Raji (cell line): Measurements from ENCODE around the gene CEACAM3.

Source experiments
- POLR2A ChIP-seq: IDR thresholded peaks from 2 replicates; pipeline ENCODE4 v1.6.1; 2011; ENCODE audit warnings: low read depth, low read length, control low read depth; ENCODE audit not compliant: insufficient read depth

The CEACAM3 gene

GRCh38 chr19:41821003-41821735, 24.8 kb downstream of the CEACAM3 start:
- TF ChIP-seq POLR2A = no peak

- TF ChIP-seq POLR2A = no peak
Measured at GRCh38 chr19:41837981-41838708, 41.8 kb downstream of the CEACAM3 start.

GRCh38 chr19:41839211-41839610, 42.8 kb downstream of the CEACAM3 start:
- TF ChIP-seq POLR2A = no peak

- TF ChIP-seq POLR2A = no peak
Measured at GRCh38 chr19:41843371-41843770, 47.0 kb downstream of the CEACAM3 start.

DNA sequence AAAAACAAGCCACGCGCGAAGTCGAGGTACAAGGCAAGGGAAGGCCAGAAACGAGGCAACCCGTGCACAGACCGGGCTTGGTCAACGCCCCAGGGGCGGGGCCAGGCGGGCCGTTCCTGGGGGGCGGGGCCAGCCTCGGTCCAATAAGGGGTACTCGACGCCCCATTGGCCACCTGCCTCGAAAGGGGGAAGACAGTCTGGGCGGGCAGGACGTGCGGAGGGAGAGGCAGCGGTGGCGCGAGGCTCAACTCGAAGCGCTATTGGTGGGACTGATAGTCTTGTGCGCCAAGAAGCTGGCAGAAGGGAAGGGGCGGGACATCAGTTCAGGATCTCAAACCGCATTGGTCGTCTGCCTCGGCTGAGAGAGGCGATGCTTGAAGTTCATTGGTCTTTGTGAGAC, 48.2 kb downstream of the CEACAM3 start, which contains the start of gene LYPD4:
LYPD4 (minus strand) TSS at position 83 of the 400 bp plus-strand sequence. CDS start 5,398 bp downstream, outside the sequence.
- TF ChIP-seq POLR2A = no peak

- no peak for TF ChIP-seq POLR2A
Measured at GRCh38 chr19:41845001-41845050, 48.4 kb downstream of the CEACAM3 start, which contains the start of gene DMRTC2. TSS of gene DMRTC2 (plus strand) at chr19:41845042. CDS start at chr19:41847429, 2,387 bp downstream.

DNA sequence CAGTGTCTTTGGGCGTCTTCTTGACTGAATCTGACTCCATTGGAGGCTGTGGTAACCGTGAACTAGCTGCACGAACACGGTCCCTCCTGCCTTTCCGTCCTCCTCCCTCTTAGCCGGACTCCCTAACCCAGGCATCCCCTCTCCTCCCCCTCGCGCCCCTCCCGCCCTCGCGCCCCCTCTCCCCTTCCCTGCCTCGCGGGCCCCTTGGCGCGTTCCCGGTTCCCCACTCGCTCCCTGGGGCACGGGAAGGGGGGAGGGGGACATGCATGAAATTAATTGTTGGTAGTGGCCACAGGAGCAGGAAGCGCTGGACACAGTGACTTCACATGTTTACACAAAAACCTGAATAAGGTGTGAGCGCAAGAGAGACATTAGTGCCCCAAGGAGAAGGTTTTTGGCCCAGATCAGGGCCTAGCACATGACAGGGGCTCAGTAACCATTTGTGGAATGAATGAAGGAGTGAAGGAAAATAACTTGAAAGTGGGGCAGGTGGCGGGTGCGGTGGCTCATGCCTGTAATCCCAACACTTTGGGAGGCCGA, 48.7 kb downstream of the CEACAM3 start:
- no peak for TF ChIP-seq POLR2A

DNA sequence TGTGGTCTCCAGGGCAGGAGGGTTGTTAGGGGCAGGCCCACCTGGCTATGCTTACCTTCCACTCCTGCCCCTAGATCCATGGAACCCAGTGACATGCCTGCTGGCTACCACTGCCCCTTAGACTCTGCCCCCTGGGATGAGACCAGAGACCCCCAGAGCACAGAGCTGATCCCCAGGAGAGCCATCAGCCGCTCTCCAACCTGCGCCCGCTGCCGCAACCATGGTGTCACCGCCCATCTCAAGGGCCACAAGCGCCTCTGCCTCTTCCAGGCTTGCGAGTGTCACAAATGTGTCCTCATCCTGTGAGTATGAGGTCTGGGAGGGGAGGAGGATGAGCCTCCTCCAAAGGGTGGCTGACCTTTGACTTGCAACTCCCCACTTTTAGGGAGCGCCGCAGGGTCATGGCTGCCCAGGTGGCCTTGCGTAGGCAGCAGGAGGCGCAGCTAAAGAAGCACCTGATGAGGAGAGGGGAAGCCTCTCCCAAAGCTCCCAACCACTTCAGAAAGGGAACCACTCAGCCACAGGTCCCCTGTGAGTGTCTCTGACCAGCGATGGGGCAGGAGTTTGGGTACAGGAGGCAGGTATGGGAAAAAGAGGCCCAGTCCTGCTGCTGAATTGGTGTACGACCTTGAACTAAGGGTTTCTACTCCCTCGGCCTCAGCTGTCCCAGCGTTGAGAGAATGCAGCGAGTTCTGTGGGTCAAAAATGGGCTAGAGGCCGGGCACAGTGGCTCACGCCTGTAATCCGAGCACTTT, 51.1 kb downstream of the CEACAM3 start:
- no peak for TF ChIP-seq POLR2A

DNA sequence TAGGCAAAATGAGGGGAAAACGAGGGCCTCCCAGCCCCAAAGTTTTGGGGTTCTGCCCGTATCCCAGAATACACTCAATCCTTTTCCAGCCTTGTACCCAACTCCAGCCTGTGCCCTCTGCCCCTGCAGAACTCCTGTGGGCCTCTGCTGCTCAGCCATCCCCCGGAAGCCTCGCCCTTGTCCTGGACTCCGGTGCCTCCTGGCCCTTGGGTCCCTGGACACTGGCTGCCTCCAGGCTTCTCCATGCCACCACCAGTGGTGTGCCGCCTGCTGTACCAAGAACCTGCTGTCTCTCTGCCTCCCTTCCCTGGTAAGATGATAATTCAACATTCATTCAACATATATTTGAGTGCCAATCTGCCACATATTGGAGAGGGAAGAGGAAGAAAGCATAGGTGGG, 52.3 kb downstream of the CEACAM3 start:
- TF ChIP-seq POLR2A = no peak

DNA sequence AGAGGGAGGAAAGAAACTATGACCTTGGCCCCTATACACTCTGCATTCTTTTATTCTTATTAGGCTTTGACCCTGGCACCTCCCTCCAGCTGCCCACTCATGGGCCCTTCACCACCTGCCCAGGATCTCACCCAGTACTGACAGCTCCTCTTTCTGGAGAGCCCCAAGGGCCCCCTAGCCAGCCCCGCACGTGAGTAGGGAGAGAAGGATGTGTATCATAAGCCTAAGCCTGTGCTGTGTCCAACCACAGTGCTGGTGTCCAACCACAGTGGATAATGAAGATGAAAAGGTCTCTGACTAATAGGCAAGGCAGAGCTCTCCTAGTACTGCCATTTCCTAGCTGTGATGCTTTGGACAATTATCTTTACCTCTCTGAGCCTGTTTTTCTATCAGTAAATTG, 52.7 kb downstream of the CEACAM3 start:
- TF ChIP-seq POLR2A = no peak

DNA sequence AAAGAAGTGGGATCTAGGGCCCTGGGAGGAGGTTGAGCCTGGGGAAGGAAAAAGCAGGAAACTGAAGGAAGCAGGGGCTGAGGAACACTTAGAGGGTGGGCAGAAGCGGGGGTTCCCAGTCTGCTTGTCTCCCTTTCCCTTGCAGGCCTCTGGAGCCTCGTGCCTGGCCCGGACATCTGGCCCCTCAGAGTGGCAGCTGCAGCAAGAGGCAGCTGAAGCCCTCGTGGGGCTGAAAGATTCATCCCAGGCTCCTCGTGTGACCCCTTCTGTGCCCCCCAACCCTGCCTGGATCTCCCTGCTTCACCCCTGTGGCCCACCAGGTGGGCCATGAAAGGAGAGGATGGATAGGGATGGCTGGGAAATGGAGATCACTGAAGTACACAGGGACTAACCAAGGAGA, 54.0 kb downstream of the CEACAM3 start:
- no peak for TF ChIP-seq POLR2A

DNA sequence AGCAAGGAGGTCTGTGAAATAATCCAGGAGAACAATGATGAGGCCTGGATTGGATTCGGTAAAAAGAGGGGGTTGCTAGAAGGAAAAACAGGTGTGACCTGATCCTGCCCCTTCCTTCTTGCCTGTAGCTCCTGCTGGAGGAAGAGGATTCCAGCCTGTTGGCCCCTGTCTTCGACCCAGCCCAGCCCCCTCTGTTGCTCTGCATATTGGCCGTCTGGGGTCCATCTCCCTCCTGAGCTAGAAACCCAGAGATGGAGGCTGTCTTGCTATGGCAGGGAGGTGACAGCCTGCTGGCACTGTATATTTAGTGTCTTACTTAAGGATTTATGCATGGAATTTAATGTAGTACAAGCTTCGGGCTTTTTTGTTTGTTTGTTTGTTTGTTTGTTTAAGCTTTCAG, 55.1 kb downstream of the CEACAM3 start:
- no peak for TF ChIP-seq POLR2A

- TF ChIP-seq POLR2A = no peak
Measured at GRCh38 chr19:41853344-41853743, 57.0 kb downstream of the CEACAM3 start.

DNA sequence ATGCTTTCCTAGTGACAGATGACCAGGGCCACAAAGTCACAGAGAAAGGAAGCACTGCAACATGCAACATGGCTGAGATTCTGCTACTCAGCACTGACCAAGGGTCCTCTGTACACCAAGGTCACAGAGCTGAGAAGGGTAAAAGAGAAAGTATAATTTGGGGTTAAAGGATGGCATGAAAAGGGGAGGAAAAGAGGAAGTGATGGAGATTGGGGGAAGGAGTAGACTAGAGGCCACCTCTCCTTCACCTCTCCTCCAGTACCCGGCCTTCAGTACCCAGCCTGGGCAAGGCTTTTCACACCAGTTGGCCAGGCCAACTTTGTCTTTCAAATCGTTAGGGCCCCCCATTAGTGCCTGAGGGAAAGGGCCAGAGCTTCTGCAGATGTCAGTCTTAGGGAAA, 57.4 kb downstream of the CEACAM3 start:
- TF ChIP-seq POLR2A = no peak

GRCh38 chr19:41859213-41859617, 62.8 kb downstream of the CEACAM3 start:
- TF ChIP-seq POLR2A = peak; percentile 54; the same call in 1 of the 2 replicates
